HG02571 (cell line): ENCODE data around the gene KLHL29.

ENCODE experiments used
- ATAC-seq: cut with Tn5 transposase; IDR thresholded peaks from one replicate; pipeline ENCODE4 v1.9.1; 2021; ENCODE audit warnings: mild to moderate bottlenecking, moderate library complexity; ENCODE audit not compliant: unreplicated experiment

The KLHL29 gene

GRCh38 chr2:23467618-23468017 is 82.6 kb downstream of the KLHL29 start:
- ATAC-seq = no peak

DNA sequence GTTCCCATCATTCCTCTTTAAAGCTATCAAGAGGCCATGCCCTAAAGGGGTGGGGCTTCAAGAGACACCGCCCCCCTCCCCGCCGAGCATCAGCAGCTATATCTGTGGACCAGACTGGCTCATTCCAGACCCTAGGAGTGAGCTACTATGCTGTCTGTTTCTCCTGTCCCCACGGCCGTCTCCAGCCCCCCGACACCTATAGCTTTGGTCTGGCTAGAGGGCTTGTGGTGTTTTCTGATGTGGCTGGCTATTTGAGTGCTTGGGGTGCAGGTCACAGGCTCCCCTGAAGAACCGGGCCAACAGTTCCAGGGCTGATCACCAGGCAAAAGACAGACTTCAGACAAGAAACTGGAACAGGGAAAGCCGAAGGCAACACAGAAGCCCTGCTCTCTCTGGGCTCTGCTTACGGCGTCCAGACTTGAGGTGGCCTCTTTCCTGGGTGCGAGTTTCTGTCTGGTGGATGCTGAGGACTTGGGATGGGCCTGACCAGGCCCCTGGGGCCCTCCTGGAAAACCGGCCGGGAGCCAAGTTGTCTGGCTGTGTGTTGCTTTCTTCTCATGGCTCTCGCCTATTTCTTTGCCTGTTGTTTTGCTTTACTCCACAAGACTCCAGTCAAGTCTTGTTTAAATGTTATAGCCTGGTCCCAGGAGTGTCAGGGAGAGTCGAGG is 83.6 kb downstream of the KLHL29 start:
- no peak for ATAC-seq

DNA sequence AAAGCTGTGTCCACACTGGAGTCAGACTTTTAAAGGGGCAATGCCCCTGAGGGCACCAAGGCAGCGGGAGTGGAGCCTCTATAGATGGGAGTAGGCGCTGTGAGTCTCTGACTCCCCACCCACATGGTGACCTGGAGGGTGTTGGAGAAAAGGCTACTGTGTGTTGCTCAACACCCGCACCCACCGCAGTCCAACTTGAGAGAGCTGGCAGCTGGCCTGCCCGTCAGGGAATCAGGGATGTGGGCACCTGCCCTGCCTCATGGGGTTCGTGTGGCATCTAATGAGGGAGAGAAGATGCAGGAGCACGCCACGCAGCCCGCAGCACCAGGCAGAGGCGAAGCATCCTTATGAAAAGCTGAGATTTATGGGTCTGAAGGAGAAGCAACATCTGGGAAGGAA is 84.2 kb downstream of the KLHL29 start:
- no peak for ATAC-seq

DNA sequence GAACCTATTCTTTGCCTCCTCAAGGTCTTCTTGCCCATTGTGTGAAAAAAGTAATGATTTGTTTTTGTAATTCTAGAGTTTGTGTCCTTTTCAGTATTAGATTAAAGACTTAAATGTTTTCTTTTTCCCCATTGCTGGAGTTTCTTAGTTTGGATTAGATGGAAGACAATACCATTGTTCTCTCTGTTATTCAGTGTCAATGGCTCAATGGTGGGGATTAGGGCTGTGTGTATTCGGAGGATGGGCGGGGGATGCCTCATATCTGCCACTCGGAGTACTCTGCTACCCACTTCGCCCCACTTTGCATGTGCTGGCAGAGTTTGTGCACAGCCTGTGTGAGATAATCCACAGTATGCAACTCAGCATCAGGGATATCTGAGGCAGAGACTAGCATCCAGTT is 90.1 kb downstream of the KLHL29 start:
- ATAC-seq = no peak

- no peak for ATAC-seq
Observed at GRCh38 chr2:23475473-23475872, 90.5 kb downstream of the KLHL29 start.

DNA sequence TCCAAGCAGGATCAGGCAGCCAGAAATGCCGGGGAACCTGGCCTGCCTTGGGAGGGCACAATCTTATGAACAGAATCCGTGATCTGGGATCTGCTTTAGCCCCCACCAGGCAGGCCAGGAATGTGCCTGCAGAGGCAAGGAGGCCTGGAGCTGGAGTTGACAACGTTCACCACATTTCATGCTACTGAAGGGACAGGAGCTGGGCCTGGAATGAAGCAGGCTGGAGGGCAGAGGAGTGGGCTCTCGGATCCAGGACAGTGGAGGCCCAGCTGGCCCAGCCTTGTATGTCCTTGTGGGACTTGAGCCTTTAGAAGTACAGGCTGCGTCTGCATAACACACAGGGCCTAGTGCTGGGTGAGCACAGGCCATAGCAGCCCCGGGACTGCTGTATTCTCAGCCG is 91.8 kb downstream of the KLHL29 start:
- ATAC-seq = no peak

GRCh38 chr2:23477392-23477791 is 92.4 kb downstream of the KLHL29 start:
- ATAC-seq = no peak

DNA sequence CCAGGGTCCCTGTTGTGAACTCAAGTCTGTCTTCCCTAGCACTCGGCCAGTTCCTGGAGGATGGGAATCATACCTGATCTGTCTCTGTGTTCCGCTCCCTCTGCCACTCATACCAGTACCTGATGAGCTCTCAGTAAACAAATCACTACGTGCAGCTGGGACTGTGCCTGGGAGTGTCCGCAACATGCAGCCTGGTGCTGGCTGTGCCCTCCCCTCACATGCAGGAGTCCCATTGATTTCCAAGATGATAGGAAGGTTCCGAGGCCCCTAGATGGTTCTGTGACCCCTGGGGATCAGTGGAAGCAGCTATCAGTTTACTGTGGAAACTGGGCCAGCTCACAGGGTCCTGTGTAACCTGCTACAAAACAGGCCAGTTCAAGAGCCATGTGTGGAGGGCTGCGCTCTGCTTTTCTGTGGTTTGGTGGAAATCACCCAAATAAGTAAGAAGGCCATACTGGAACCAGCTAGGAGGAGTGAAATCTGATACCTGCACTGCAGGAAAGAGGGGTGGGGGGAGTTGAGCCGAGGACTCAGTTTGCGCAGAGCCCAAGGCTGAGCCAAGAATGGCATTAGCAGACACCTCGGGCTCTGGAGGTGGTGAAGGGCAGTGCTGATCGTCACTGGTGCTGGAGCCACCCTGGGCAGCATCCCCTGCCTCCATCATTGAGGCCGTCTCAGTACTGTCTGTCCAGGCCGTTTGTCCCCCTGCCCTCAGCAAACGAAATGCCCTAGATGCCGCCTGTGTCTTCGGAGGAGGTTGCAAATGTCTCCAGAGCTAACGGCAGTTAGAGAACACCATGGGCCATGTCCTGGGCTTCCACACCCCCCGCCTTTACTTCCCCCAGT is 93.3 kb downstream of the KLHL29 start:
- no peak for ATAC-seq

- no peak for ATAC-seq
Observed at GRCh38 chr2:23478933-23479683, 94.1 kb downstream of the KLHL29 start.

- no peak for ATAC-seq
Observed at GRCh38 chr2:23480957-23481797, 96.2 kb downstream of the KLHL29 start.

- no peak for ATAC-seq
Observed at GRCh38 chr2:23482188-23482587, 97.2 kb downstream of the KLHL29 start.

GRCh38 chr2:23482607-23483006 is 97.6 kb downstream of the KLHL29 start:
- no peak for ATAC-seq

DNA sequence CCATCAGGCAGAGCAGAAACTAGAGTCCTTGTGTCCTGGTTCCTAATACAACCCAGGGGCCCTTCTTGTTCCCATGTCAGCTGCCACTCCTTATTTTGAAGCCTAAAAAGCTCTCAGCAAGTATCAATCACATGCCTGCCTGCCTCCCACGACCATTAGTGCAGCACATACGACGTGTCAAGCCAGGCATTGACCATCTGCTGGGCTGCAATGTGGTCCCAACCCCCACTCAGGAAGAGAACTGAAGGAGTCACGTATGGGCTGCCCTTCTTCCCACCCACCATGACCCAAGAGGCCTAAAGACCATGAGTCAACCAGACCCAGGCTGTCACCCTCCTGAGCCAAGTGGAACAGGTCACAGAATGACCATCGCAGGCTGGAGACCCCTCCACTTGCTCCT is 98.8 kb downstream of the KLHL29 start:
- ATAC-seq = no peak

DNA sequence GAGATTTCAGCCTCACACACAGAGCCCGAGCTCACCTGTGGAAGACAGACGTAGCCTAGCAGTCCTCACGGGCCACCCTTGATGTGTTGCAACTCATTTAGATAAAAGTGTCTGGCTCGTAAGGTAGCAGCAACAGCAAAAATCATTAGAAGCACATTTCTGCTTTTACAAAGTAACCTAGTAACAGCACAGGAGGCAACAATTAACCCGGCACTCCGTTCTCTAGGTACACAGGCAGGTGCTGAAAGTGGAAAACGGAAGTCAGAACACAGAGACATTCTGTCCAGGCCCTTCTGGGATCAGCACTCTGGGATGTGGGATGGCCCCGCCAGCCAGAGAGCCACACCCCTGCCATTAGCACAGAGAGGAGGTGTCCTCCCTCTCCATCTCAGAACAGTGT is 99.3 kb downstream of the KLHL29 start:
- ATAC-seq = no peak

DNA sequence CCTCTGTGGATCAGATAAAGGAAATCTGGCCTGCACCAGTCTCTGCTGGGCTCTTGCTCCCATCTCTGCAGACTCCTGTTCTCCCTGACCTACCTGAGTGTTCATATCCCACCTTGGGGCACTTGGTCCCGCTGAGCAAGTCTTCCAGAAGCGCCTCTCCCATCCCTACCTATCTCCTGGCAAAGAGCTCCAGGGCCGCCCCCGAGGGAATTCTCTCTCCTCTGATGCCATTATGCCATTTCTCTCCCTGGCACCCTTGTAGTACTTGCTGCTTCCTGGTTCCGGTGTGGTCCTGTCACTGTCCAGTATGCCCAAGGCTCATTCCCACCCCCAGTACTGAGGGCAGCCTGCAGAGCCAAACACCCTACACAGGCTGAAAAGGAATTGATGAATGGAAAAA is 99.8 kb downstream of the KLHL29 start:
- no peak for ATAC-seq

GRCh38 chr2:23485261-23485660 is 100.3 kb downstream of the KLHL29 start:
- ATAC-seq = no peak

DNA sequence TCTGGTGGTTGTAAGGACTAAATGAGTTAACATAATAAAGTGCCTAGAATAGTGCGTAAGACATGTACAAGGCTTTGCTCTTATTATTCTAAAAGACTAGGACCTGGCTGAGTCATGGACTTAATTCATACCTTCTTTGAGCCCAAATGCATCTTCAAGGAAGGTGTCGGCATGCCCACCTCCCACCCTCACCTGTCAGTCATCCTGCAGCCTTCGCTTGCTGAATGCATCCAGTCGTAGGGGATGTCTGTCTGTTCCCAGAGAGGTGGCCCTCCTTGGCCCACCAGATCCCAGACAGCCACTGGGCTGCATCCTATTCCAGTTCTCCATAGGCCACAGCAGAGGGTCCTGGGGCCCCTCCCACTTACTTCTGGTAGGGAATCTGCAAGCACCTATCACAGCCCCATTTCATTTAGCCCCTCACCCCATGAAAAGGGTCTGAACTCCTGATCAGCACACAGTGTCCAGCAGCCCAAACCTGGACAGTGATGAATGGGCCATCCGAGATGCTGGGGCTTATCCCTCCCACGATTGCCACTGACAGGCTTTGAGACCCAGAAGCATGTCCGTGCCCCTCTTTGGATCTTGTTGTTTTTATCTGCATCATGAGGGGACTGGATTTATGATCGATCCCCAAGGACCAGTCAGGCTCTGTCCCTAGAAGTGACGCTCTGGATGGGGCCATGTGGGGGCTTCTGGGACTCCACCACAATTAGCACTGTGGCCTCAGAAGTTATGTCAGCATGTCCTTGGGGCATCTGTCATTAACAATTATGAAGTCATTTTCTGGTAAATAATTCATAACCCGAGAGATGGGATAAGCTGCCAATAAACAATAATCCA is 101.1 kb downstream of the KLHL29 start:
- ATAC-seq = no peak

- no peak for ATAC-seq
Observed at GRCh38 chr2:23486684-23487075, 101.7 kb downstream of the KLHL29 start.

DNA sequence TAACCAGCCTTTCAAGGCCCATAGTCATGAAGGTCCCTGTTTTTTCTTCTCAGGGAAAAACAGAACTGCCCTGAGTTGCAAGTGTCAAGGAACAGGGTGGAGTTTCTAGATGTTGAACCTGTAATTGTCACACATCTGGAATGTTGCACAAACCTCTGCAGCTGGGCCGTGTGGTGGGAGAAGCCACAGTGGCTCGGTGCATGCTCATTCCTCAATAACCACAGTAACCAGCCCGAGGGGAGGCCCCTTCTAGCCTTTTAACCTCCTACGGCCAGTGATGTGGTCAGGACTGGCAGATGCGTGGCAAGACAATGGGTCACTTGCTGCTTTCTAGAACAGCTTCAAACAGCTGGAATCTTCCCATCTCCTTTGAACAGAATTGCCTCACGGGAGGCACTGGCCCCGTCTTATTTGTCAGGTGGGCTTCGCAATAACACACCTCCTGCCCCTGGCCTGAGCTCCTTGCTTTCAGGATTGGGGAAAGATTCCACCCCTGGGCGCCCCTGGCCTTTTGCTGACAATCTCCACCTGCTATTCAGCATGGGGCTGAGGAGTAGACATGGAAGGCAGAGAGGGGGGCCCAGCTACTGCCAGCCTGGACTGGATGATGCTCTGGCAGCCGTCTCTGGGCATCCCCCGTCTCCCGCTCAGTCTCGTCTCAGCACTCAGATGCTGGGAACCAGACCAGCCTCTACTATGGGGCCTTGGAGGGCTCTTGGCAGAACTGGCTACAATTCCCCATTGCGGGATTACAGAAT is 102.9 kb downstream of the KLHL29 start:
- peak; percentile 71 for ATAC-seq
